ENCODE measurements around the gene PROK2. TPM values are rescaled to one million over a fixed set of nuclear protein-coding genes. Genes with fewer than 3 reads are reported as not detected.

PROK2 gene
- total RNA-seq, 2 donors from 2014 or later: 0.48 TPM; not detected in 1

DNA sequence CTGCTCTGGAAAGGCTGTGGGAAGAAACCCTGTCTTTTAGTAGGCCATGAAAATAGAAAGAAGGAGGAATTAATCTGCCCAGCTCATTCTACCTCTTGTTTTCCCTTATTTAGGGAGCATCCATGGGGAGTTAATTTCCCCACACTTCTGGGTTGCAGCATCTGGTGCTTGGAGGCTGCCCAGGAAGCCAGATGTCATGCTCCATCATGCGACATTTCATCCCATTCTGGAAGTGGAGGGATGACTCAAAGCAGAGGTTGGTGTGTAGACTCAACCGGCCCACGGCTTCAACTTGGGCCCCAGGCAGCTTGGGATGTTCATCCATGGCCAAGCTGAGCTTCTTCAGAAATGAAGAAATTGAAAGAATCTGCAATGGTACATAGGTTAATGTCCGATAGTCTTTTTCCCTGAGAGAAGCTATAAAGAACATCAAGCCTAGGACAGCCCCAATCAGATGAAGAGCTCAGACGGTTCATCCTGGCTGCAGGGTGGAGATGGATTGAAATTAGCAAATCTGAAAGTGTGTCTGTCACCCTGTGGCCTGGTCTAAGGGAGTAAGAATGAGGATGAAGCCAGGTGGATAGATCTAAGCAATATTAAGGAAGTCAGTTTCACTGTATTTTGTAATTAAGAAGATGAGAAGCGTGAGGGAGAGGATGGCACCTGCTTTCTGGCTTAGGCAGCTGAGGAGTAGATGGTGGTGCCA lies 24.5 kb upstream of the PROK2 start:
- Histone ChIP-seq H3K9me3 (no peaks in the 10 kb centered on the region), H3K36me3 (no peaks in the 10 kb centered on the region), H3K4me1 (no peaks in the 10 kb centered on the region), H3K27me3 (no peaks in the 10 kb centered on the region), H3K27ac (no peak overlapping the region), H3K4me3 (no peak overlapping the region)
- TF ChIP-seq, protein P1, sequence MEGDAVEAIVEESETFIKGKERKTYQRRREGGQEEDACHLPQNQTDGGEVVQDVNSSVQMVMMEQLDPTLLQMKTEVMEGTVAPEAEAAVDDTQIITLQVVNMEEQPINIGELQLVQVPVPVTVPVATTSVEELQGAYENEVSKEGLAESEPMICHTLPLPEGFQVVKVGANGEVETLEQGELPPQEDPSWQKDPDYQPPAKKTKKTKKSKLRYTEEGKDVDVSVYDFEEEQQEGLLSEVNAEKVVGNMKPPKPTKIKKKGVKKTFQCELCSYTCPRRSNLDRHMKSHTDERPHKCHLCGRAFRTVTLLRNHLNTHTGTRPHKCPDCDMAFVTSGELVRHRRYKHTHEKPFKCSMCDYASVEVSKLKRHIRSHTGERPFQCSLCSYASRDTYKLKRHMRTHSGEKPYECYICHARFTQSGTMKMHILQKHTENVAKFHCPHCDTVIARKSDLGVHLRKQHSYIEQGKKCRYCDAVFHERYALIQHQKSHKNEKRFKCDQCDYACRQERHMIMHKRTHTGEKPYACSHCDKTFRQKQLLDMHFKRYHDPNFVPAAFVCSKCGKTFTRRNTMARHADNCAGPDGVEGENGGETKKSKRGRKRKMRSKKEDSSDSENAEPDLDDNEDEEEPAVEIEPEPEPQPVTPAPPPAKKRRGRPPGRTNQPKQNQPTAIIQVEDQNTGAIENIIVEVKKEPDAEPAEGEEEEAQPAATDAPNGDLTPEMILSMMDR (IDR thresholded peaks at IDR 0.05): no peak
- no peak for DNase-seq (ENCODE audit: low spot score)

DNA sequence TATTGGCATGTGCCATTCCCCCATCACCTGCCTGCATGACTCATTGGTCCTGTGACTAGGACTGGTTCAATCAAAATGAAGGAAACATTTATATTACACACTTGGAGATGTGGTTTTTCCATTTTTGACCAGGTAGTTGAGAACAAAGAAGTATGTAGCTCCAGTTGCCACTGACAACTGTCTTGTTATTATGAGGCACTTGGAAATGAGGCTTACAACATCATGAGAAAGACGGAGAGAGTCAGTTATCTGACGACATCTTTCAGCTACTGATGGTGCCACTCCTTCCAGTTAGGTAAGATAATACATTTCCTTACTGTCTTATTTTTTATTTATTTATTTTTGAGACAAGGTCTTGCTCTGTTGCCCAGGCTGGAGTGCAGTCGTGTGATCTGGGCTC lies 21.8 kb upstream of the PROK2 start:
- no peak for DNase-seq (ENCODE audit: low spot score)
- TF ChIP-seq, protein P1 (IDR thresholded peaks at IDR 0.05): no peak

DNA sequence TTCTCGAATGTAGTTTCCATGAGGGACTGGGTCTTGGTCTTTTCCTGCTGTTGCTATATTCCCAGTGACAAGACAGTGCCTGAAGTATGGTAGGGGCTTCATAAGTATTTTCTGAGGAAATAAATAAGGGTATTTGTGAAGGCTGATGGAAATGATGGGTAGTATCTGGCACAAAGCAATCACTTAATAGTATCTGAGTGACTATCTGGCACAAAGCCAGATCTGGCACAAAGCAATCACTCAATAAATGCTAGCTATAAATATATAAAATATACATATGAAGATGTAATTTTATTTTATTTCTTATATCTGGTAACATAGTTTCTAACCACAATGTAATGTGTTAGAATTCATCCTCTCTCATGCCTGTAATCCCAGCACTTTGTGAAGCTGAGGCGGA lies 20.7 kb upstream of the PROK2 start:
- no peak for DNase-seq (ENCODE audit: low spot score)
- Histone ChIP-seq H3K27me3 (no peaks in the 10 kb centered on the region), H3K9me3 (no peaks in the 10 kb centered on the region), H3K4me1 (no peaks in the 10 kb centered on the region), H3K27ac (no peak overlapping the region), H3K4me3 (no peak overlapping the region), H3K36me3 (no peaks in the 10 kb centered on the region)
- TF ChIP-seq, protein P1 (IDR thresholded peaks at IDR 0.05): no peak

More for the DNA sequence above, 21.8 kb upstream of the PROK2 start:
- no peak overlapping the region for H3K27ac ChIP-seq
- H3K9me3 ChIP-seq: no peaks in the 10 kb centered on the region
- no peak overlapping the region for H3K4me3 ChIP-seq
- H3K27me3 ChIP-seq: no peaks in the 10 kb centered on the region
- no peaks in the 10 kb centered on the region for H3K4me1 ChIP-seq
- no peaks in the 10 kb centered on the region for H3K36me3 ChIP-seq

DNA sequence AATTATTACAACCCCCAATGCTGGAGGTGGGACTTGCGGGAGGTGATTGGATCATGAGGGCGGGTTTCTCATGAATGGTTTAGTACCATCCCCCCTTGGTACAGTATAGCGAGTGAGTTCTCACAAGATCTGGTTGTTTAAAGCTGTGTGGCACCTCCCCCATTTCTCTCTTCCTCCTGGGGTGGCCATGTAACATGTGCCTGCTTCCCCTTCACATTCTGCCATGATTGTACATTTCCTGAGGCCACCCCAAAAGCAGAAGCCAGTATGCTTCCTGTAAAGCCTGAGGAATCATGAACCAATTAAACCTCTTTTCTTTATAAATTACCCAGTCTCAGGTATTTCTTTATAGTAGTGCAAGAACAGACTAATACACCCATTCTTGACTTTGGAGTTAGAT lies 20.3 kb upstream of the PROK2 start:
- H3K27ac ChIP-seq: no peak overlapping the region

DNA sequence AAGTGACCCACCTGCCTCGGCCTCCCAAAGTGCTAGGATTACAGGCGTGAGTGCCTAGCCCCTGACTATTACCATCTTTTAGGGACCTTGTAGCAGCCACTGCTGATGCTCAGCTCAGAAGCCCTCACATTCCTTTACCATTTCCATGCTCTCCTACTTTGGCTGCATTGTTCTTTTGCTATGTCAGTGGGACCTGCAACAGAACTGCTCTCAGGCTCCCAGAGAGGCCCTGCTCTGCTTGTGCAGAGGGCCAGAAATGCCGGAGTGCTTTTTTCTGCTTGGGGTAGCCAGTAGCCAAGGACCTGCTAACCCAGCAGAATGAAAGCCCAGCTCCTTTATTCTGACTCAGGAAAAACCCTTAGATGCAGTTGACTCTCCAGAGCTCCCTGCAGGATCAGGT lies 18.3 kb upstream of the PROK2 start:
- DNase-seq (ENCODE audit: low spot score): no peak
- TF ChIP-seq, protein P1 (IDR thresholded peaks at IDR 0.05): no peak
- Histone ChIP-seq H3K9me3 (no peaks in the 10 kb centered on the region), H3K27me3 (no peaks in the 10 kb centered on the region), H3K36me3 (no peaks in the 10 kb centered on the region), H3K27ac (no peak overlapping the region), H3K4me1 (no peaks in the 10 kb centered on the region), H3K4me3 (no peak overlapping the region)

More for the DNA sequence above, 20.3 kb upstream of the PROK2 start:
- DNase-seq (ENCODE audit: low spot score): no peak
- H3K4me1 ChIP-seq: no peaks in the 10 kb centered on the region
- TF ChIP-seq, protein P1 (IDR thresholded peaks at IDR 0.05): no peak
- H3K4me3 ChIP-seq: no peak overlapping the region
- no peaks in the 10 kb centered on the region for H3K36me3 ChIP-seq
- no peaks in the 10 kb centered on the region for H3K9me3 ChIP-seq
- H3K27me3 ChIP-seq: no peaks in the 10 kb centered on the region

DNA sequence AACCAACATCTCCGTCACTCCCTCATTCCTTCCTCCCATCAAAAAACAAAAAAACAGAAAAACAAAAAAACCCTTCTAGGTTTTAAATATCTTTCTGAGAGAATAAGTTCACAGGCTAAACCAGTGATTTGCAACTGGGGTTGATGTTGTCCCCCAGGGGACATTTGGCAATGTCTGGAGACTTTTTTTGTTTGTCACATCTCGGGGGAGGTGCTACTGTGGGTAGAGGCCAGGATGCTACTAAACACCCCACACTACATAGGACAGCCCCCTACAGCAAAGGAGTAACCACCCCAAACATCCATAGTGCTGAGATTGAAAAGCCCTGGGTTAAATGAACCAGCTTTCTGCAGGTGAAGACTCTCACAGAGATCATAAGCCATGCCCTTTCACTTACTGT lies 17.0 kb upstream of the PROK2 start:
- no peak for DNase-seq (ENCODE audit: low spot score)
- H3K4me3 ChIP-seq: no peak overlapping the region
- TF ChIP-seq, protein P1 (IDR thresholded peaks at IDR 0.05): no peak
- no peaks in the 10 kb centered on the region for H3K27me3 ChIP-seq
- no peaks in the 10 kb centered on the region for H3K9me3 ChIP-seq
- no peaks in the 10 kb centered on the region for H3K4me1 ChIP-seq
- no peak overlapping the region for H3K27ac ChIP-seq
- no peaks in the 10 kb centered on the region for H3K36me3 ChIP-seq
